HG02571 (cell line): ENCODE measurements around the gene SLC44A5.

Source experiments
- ATAC-seq: cut with Tn5 transposase; IDR thresholded peaks from one replicate; pipeline ENCODE4 v1.9.1; 2021; ENCODE audit warnings: mild to moderate bottlenecking, moderate library complexity; ENCODE audit not compliant: unreplicated experiment

SLC44A5 gene

DNA sequence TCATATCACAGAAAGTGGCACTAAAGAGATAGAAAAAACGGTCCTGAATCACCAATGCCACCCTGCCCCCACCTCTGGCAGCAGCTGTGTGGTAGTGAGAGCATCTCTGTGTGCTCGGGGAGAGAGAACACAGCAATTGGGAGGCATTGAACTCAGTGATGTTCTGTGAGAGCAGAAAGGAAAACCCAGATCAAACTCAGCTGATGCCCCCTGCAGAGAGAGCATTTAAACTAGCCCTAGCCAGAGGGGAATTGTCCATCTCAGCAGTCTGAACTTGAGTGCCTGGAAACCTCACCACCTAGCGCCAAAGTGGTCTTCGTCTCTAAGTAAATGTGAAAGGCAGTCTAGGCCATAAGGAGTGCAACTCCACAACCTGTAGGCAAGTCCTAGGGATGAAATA is 21.3 kb downstream of the SLC44A5 start:
- no peak for ATAC-seq

DNA sequence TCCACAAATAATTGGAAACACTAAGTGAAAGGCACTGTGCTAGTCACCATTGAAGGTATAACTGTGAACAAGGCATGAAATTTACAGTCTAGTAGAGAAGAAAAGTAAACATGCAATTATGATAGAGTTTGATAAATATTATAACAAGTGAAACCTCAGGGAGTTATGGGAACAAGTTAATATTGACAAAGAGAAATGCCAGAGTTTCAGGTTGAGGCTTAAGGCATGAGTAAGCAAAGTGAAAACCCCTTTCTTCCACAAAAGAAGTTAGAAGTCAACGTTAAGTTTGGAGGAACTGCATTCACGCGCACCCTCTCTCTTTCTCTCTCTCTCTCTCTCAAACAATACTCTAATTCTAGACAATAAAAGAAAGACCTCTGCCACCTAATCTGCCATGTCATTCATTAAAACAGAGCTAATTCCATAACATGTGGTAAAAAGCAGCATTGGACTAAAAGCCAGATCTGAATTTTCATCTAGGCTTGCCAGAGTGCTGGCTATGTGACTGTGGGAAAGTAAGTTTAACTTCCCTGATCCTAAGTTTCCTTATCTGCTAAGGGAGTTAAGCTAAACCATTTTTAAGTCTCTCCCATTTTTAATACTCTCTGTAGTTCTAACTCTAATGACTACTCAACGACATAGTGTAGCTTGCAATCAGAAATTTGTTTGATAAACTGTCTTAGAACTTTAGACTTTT is 22.0 kb downstream of the SLC44A5 start:
- no peak for ATAC-seq

DNA sequence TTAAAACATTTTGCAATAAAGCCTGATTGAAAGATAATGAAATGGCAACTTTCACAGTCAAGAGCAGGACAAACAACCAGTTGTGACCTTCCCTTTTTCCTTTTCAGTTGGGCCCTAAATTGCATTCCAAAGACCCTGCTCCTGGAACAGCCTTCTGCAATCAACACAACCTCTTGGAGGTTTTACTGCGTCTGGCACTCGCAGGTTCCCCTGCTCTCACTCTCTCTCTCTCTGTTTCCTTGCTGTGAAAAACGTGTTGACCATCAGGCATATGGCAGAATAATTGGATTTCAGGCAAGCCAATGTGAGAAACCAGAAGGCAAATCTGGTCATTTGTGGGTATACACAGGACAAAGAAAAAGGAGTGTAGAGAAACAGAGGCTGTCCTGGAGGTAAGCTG is 23.2 kb downstream of the SLC44A5 start:
- ATAC-seq = no peak

DNA sequence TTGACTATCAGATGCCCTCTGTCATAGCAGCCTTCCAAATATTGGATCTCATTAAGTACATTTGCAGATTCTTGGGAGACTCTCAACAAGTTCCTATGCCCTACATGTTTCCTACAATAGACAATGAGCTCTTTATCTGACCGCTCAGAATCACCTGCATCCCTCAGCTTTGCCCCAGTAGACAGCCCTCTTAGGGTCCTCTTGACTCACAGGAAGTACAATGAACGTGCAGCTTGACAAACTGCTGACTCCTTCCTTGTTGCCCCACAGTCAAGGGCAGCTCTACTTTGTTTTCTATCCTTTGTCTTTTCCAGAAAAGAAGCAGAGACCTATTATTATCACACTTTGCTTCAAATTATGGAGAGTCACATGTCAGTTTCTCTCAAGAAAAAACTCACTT is 27.6 kb downstream of the SLC44A5 start:
- no peak for ATAC-seq

DNA sequence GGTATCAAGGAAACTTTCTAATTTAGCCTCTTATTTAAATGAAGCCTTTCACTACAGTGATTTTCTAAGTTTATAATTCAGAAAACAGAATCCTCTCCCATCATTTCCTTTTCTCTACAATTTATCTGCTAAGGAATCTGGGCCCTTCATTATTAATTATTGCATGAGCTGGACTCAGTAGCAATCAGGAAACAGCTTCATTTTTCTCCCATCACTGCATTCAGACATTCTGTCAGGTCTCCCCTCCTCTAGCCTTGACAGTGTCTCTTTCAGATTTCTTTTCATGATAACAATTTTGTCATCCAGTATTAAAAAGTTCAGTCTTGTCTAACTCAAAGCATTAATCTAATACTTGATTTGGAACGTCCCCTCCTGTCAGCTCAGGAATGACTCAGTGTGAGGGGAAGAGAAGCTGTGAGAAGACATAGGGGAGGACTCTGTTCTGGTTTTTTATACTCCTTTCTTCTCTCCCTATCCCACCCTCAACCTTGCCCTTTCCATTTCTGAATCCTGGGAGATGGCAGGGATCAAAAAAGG is 28.1 kb downstream of the SLC44A5 start:
- ATAC-seq = no peak

DNA sequence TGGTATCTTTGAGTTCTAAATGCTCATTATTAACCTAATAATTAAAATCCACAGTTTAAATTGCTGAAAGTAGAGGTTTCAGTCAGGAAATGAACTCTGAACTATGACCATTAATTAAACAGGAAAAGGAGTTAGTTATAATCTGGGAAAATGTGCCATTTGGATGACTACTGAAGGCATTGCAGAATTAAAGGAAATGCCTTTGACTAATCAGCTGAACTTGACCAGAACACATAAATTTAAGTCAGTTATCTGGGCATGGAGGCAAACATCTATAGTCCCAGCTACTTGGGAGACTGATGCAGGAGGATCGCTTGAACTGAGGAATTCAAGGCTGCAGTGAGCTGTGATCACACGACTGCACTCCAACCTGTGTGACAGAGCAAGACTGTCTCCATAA is 31.9 kb downstream of the SLC44A5 start:
- no peak for ATAC-seq

DNA sequence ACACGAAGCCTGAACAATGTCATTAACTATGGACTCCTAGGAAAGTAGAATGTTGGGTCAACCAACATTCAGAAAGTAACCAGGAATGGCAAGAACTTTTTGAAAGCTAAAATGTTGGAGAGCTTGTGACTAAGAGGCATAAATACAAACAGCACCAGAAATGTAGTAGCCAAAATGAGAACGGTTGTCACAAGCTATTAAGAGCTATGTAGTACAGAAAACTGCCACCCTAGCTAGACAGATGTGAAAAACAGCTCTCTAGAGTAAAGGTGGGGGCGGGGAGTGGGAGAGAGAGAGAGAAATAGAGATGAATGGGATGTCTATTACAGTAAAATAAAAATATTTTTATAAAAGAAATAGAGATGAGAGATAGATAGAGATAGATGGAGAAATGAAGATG is 35.1 kb downstream of the SLC44A5 start:
- no peak for ATAC-seq

DNA sequence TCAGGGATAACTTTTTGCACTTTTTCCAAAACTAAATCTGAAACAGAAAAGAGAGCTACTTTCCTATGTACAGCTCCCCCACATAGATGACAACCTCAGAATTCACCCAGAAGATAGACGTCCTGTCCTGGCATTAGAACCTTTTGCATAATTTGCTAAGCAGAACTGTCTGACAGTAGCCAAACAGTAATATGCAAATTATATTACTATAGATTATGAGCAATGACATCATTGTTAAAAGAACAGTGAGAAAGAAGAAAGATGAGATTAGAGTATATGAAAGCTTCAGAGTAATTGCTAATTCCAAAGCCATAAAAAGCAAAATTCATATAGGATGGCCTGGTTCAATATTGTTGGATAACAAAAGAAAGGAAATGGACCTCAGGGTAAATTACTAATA is 43.7 kb downstream of the SLC44A5 start:
- no peak for ATAC-seq

DNA sequence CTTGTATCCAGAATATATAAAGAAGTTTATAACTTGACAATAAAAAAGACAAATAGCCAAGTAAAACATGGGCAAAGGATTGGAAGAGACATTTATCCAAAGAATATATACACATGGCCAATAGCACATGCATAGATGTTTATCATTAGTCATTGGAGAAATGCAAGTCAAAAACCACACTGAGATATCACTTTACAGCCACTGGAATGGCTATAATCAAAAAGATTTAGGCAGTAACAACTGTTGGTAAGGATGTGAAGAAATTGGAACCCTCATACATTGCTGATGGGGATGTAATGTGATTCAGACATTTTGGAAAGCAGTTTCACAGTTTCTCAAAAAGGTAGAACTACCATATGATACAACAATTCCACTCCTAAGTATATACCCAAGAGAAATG is 51.1 kb downstream of the SLC44A5 start:
- no peak for ATAC-seq

DNA sequence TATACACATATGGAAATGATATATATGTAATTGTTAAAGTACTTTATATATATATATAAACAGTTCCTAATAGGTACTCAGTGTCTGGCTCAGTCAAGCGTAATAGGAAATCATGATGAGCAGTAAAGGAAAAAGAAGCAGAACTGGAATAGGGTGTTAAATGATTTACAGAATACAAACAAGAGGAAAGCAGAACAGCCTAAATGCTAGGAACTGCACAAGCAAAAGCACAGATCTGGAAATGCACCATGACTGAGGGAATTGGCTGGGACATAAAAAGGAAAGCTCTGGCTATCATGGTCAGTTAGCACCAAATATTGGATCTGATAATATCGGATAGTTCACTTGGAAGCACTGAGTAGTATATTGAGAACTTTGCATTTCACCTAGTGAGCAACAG is 51.8 kb downstream of the SLC44A5 start:
- no peak for ATAC-seq

DNA sequence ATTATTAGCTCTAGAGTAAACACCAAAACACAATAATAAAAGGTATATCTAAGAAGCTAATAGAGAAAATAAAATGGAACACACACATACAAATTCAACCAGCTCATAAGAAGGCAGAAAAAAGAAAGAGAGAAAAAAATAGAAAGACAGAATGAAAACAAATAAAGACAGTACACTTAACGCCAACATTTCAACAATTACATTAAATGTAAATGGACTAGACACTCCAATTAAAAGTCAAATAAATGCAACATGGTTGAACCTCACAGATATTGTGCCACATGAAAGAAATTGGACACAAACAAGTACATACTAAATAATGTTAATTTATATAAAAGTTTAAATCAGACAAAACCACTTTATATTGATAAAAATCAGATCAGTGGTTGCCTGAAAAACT is 56.0 kb downstream of the SLC44A5 start:
- ATAC-seq = no peak

DNA sequence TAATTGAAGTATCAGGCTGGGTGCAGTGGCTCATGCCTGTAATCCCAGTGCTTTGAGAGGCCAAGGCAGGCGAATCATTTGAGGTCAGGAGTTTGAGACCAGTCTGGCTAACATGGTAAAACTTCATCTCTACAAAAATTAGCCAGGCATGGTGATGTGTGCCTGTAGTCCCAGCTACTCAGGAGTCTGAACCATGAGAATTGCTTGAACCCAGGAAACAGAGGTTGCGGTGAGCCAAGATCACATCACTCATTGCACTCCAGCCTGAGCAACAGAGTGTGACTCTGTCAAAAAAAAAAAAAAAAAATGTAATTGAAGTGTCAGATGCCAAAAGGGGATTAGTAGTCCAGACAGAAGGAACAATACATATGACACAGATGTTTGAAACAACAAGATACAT is 56.7 kb downstream of the SLC44A5 start:
- no peak for ATAC-seq

DNA sequence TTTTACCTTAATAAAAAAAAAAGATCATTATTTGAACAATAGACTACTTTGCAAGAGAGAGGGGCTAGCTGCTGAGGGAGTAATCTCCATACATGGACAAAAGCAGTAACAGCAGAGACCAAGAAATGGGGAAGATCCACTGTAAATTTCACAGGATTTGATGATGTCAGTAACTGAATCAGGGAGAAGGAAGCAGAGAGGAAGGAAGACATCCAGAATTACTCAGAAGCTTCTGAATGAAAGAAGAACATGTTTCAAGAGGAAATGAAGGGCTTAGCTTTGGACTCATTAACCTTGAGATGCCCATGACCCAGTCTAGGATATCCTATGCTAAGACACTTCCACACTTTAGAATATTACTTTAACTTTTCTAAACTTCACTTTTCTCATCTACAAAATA is 60.4 kb downstream of the SLC44A5 start:
- no peak for ATAC-seq

DNA sequence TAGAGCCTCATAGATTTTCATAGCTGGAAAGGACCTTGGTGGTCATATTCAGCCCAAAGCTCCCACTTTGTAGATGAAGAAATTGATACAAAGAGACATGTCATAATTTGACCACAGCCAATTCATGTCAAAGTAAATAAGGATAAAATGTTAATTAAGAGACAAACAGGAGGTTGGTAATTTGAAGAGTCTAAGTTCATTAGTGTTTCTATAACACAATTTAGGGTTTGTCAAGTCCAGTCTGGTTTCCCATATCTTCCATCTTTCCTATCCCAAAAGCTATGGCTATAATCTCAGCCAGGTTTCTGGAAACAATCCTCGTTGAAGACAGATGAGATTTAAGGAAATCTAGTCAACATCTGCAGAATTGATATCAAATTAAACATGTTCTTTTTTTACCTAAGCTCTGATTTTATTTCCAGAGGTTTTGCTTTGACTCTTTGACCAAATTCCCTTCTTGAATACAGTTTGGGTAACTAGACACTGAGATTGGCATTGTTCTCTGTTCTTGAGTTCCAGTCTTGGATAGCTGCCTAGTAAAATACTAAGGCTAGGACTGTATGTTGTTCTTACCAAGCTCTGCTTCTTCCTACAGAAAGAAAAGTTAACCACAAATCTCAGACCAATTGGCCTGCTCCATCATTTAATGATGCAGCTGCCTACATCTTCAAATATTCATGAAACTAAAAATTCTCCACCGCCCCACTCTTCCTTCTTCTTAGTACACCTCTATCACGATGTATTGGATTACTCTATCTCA is 62.0 kb downstream of the SLC44A5 start:
- ATAC-seq = no peak

DNA sequence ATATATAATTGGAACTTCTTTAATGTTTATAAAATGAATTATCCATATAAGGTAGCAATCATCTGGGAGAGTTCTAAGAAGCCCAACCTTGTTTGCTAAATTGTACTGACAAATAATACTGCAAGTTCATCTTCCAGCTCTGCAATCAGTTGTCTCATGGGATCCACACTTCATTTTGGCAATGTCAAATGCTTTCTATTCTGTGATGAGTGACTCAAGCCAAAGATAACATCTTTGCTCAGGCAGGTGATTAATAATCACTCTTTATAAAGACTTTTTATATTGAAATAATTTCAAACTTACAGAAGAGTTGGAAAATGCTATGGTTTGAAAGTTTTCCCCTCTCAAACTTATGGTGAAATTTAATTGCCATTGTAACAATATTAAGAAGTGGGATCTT is 67.2 kb downstream of the SLC44A5 start:
- ATAC-seq = no peak

DNA sequence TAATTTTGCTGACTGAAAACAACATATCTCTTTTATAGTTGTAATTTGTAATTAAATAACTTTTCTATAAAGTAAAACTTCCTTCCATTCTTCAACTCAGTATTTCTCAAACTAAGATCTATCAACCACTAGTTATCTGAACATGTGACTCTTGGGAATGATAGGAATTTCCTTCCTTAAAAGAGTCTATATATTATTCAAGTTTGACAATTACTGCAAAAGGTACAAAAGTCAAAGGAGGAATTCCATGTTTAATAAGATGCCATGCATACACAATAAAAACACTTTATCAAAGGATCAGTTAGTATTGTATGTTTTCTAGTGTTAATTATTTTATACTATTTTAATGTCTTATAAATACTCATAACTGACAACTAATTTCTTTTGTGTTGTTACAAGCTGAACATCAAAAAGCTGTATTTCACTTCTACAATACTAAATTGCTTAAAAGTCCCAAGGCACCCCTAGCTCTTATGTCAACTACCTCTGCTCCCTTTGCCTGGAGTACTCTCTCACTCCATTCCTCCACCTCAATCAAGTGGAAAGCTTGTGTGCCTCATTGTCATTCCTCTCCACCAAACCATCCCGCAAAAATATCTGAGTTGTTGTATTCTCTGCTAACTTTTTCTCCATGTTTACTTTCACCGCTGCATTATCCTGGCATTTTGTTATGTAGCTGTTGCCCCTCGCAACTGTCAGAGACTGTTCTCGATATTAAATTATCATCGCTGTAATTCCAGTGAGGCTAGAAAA is 67.9 kb downstream of the SLC44A5 start:
- ATAC-seq = no peak

DNA sequence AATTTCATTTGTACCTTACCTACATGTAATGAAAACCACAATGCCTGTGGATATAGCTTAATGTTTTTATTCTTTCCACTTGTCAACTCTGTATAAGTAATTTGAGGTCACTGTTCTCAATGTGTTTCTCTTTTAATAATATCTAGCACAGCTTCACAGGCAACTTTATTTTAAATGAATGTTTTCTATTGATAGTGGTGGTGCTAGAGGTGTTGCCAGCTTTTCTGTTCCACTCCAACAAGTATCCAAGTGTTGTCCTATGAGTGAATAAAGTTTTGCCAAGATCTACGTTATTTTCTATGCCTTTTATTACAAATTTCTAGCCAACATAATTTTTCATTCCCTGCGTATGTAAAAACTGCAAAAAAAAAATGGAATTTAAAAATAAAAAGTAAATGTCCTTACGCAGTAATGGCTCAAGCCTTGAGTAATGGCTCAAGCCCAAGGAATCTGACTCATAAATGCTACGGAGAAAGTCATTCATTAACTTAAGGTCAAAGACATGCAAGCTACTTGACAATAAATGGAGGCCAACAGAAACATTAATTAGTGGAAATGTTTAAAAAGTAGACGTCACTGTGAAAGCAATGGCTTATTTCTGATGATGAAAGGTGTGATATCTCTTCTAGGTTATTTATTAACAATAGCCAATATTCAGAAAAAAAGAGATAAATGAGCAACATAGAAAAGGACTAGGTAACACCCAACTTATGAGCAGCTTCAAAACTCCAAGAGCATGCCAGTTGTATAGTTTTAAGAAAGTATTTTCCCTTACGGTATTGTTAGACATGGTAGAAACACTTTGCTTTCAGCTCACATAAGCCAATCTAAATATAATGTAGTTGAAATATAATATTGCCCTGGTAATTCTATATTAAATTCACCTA is 71.4 kb downstream of the SLC44A5 start:
- ATAC-seq = no peak

DNA sequence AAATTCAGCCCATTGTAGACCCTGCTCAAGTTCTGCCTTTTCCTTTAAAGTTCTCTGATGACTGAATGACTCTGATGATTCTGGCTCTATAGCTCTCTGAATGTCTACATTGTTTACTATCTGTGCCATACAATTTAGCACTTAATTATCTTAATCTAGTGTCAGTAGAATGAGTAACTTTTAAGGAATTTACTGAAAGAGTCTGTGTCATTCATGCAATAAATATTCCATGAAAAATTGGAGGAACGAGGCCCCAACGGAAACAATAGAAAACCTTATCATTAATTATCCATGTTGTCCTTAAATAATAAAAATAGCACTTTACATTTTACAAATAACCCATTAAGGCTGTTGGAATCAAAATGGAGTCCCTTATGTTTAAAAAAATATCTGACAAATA is 77.8 kb downstream of the SLC44A5 start:
- ATAC-seq = no peak

DNA sequence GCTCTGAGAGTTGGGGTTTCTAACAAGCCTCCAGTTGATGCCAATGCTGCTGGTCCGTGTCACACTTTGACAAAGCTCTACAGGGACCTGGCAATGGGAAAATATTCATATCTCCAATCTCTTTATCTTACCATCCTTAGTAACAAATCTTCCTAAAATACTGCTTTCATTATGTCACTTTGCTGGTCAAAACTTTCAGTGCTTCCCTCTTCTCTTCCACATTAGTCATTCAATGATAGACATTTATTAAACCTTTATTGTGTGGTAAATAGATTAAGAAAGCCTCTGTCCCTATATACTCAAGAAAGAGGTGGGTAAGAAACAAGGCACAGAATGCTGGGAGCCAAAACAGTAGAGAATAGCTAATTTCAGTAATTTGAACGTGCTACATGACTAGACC is 79.3 kb downstream of the SLC44A5 start:
- ATAC-seq = no peak

DNA sequence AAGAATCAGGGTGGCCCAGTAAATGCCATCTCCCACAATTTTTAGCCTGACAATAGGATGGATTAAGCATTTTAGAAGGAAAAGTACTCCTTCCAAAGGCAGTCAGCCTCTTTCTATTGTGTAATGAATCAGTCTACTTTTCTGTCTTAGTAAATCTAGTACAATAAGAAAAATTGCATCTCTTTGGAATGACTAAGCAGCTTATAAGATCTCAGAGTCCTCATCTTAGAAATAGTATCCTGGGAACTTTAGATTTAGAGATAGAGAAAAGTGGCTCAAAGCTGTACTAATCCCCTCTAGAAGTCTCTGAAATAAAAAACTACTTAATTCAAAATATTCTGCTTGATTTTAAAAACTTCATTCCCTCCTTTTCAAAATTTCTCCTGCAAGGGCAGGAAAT is 81.4 kb downstream of the SLC44A5 start:
- no peak for ATAC-seq

DNA sequence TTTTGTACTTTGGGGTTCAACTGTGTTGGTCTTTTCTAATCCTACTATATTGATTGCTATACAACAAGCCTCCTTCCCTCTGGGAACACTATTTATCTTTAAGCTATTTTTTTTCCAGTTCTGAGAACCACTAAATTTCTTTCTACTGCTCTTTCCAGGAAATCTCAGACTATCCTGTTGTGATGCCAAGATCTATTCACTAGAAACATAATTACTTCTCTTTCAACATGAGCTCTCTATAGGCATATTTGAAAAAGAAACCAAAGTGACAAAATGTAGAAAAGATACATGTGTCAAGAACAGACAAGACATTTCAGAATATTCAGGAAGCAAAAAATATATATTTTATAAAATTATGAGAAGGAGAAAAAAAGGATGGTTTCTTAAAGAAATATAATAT is 82.9 kb downstream of the SLC44A5 start:
- ATAC-seq = no peak
